Measurements from ENCODE around the gene USP21.

USP21 gene

DNA sequence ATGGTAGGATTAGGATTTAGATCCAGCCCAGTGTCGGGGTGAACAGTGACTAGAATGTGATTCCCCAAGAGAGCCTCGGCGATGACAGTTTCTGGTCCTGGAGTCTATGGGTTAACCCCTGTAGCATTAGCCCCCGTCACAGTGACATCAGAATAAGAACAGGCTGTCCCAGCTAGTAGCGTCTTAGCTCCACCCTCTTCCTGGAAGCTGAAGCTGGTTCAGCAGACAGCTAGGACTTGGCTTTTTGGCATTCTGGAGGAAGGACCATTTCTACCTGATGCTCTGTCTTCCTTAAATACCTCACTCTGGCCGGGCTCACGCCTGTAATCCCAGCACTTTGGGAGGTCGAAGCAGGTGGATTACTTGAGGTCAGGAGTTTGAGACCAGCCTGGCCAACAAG lies 47.9 kb downstream of the USP21 start:
- no peak for DNase-seq (ENCODE audit: insufficient read length, low spot score)
- TF ChIP-seq, protein P1, sequence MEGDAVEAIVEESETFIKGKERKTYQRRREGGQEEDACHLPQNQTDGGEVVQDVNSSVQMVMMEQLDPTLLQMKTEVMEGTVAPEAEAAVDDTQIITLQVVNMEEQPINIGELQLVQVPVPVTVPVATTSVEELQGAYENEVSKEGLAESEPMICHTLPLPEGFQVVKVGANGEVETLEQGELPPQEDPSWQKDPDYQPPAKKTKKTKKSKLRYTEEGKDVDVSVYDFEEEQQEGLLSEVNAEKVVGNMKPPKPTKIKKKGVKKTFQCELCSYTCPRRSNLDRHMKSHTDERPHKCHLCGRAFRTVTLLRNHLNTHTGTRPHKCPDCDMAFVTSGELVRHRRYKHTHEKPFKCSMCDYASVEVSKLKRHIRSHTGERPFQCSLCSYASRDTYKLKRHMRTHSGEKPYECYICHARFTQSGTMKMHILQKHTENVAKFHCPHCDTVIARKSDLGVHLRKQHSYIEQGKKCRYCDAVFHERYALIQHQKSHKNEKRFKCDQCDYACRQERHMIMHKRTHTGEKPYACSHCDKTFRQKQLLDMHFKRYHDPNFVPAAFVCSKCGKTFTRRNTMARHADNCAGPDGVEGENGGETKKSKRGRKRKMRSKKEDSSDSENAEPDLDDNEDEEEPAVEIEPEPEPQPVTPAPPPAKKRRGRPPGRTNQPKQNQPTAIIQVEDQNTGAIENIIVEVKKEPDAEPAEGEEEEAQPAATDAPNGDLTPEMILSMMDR (IDR thresholded peaks at IDR 0.05; ENCODE audit: insufficient read depth, missing control alignments): no peak
- no peak for FAIRE-seq

DNA sequence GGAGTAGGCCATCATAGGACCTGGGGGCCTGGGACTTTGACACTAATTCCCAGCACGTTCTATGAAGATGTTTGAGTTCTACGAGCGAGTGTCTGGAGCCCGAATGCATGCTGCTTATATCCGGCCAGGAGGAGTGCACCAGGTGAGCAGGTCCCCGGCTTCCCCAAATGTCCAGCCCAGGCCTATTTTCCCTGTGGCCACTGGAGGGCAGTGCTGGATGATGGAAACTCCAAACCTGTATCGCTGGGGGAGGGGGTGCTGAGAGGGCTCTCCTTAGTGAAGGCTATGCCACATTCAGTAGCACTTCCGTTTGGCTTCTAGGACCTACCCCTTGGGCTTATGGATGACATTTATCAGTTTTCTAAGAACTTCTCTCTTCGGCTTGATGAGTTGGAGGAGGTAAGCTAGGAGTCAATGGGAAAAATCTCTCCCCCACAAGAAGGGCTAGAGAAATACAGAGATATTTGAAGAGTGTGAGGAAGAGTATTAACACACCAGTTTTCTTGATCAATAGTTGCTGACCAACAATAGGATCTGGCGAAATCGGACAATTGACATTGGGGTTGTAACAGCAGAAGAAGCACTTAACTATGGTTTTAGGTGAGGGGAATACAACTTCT lies 50.6 kb downstream of the USP21 start:
- FAIRE-seq (peak; percentile 48), DNase-seq (ENCODE audit: insufficient read length, low spot score) (peak; percentile 65)
- TF ChIP-seq, protein P1 (IDR thresholded peaks at IDR 0.05; ENCODE audit: insufficient read depth, missing control alignments): peak; percentile 99

DNA sequence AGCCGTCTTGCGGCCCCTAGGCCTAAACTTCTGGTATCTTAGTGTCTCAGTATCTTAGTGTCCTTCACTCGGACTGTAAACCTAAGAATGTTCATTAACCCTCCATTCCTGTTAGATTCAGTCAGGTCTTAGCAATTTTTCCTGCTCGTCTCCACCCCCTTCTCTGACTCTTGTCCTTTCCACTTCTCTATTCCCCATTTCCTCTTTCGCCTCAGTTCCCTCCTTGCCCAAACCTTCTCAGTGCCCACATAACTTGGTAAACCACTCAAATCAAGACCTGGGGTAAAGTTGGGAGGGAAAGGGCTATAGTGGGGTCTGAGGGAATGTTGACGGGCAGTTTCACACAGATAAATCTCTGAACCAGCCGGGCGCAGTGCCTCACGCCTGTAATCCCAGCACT lies 55.1 kb downstream of the USP21 start:
- no peak for FAIRE-seq
- TF ChIP-seq, protein P1 (IDR thresholded peaks at IDR 0.05; ENCODE audit: insufficient read depth, missing control alignments): no peak
- no peak for DNase-seq (ENCODE audit: insufficient read length, low spot score)

DNA sequence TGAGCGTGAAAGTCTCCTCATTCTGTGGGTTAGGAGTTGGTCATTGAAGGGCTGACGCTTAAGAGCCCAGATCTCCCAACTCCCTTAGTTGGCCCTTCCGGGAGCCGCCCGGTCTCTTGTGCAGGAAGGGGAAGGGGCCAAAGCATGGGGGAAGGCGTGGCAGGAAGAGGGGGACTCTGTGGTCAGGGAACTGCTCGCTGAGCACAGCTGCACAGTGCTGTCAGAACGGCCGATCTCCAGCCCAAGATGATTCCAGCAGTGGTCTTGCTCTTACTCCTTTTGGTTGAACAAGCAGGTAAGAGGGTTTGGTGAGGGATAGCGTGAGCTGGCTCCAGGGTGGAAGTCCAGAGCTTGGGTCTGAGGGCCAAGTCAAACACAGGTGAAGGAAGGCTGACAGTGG lies 55.8 kb downstream of the USP21 start, which contains the start of gene FCER1G:
TSS of gene FCER1G (plus strand) at position 220 of the 400 bp plus-strand sequence. CDS start at position 247, 27 bp downstream.
- no peak for DNase-seq (ENCODE audit: insufficient read length, low spot score)
- TF ChIP-seq, protein P1 (IDR thresholded peaks at IDR 0.05; ENCODE audit: insufficient read depth, missing control alignments): no peak
- no peak for FAIRE-seq
